Measurements from ENCODE around the gene HOXD13. TPM values are rescaled to one million over a fixed set of nuclear protein-coding genes. Genes with fewer than 3 reads are reported as not detected.

Gene HOXD13
- total and polyA plus RNA-seq, 12 donors = not detected

- TF ChIP-seq CTCF (IDR thresholded peaks at IDR 0.05) = no peak
- ATAC-seq = peak in 1 of 8 donors; percentile 27
- H3K27ac ChIP-seq = no peak overlapping the region
- H3K36me3 ChIP-seq = no peaks in the 10 kb centered on the region
- intact Hi-C loops (cut with DNase I) = no loop called here
- peaks cover 68 to 99% (median 98%) of the 10 kb centered on the region in 7 donors for H3K27me3 ChIP-seq
- H3K4me1 ChIP-seq = peaks cover 0 to 36% (median 22%) of the 10 kb centered on the region in 9 donors
- H3K9me3 ChIP-seq = no peaks in the 10 kb centered on the region
- peak overlapping the region in 1 of 10 donors; percentile 17 for H3K4me3 ChIP-seq
- 4 to 8% methylated on average over 25 of the region's 25 CpGs for WGBS, 2 donors
- no peak for DNase-seq
Observed at GRCh38 chr2:176105078-176105729, 12.7 kb downstream of the HOXD13 start.

- Histone ChIP-seq H3K4me3 (no peak overlapping the region), H3K36me3 (no peaks in the 10 kb centered on the region), H3K4me1 (peaks cover 0 to 36% (median 22%) of the 10 kb centered on the region in 9 donors), H3K9me3 (no peaks in the 10 kb centered on the region), H3K27me3 (peaks cover 66 to 99% (median 98%) of the 10 kb centered on the region in 7 donors), H3K27ac (no peak overlapping the region)
- intact Hi-C loops (cut with DNase I) = no loop called here
- TF ChIP-seq CTCF (IDR thresholded peaks at IDR 0.05) = no peak
- ATAC-seq (peak in 1 of 8 donors; percentile 28), DNase-seq (no peak)
- 4 to 10% methylated on average over 25 of the region's 25 CpGs for WGBS, 2 donors
Observed at GRCh38 chr2:176105730-176106580, 13.4 kb downstream of the HOXD13 start.

GRCh38 chr2:176106581-176107539 is 14.3 kb downstream of the HOXD13 start, which contains the start of gene HOXD11:
Gene HOXD11, plus strand, starts transcription at chr2:176107280. Its CDS starts 76 bp downstream, at chr2:176107356.
- no peak for DNase-seq
- no peak for TF ChIP-seq CTCF (IDR thresholded peaks at IDR 0.05)
- H3K9me3 ChIP-seq = no peaks in the 10 kb centered on the region
- ATAC-seq = no peak
- H3K4me3 ChIP-seq = peak within 1 kb of the TSS in 5 of 10 donors; percentile 5 to 24 (median 12)
- H3K27me3 ChIP-seq = peaks cover 56 to 99% (median 98%) of the 10 kb centered on the region in 7 donors
- no peak within 1 kb of the TSS for H3K27ac ChIP-seq
- intact Hi-C loops (cut with DNase I) = no loop called here
- H3K4me1 ChIP-seq = peaks cover 0 to 36% (median 23%) of the 10 kb centered on the region in 9 donors
- no peaks in the 10 kb centered on the region for H3K36me3 ChIP-seq
- 2 to 3% methylated on average over 80 to 85 of the region's 85 CpGs for WGBS, 2 donors

Data from heart right ventricle (tissue), 16 donors.